Left ventricle myocardium inferior (tissue), 1 donor: ENCODE measurements around the gene PRKCE. TPM values are rescaled to one million over a fixed set of nuclear protein-coding genes. Genes with fewer than 3 reads are reported as not detected.

Experiments
- DNase-seq: peaks from one replicate; pipeline ENCODE4 v3.0.0-alpha.2; 2020
- H3K27ac ChIP-seq: fragments of 200-600 bp; replicated peaks from 2 replicates; pipeline ENCODE4 v1.8.0; 2021
- H3K27me3 ChIP-seq: fragments of 200-600 bp; 2 replicates; pipeline ENCODE4 v1.8.0; 2021; ENCODE audit warnings: low read depth
- H3K36me3 ChIP-seq: fragments of 200-600 bp; 2 replicates; pipeline ENCODE4 v1.8.0; 2021
- H3K4me1 ChIP-seq: fragments of 200-600 bp; 2 replicates; pipeline ENCODE4 v1.8.0; 2021
- H3K4me3 ChIP-seq: fragments of 200-600 bp; 2 replicates; pipeline ENCODE4 v1.8.0; 2021; ENCODE audit warnings: mild to moderate bottlenecking, moderate library complexity
- H3K9me3 ChIP-seq: fragments of 200-600 bp; replicated peaks from 2 replicates; pipeline ENCODE4 v1.8.0; 2021
- intact Hi-C: fragments of 100-400 bp; cut with micrococcal nuclease; formaldehyde crosslinking; loops from one replicate; pipeline ENCODE4 v1.11.0; 2022
- total RNA-seq: library from RNA; stranded (reverse); fragmentation: NEBNext Ultra II Directional; extraction: Animal tissue kit (Norgen Biotek cat#: 25700); gene quantifications from one replicate; pipeline ENCODE4 v1.2.1, GENCODE V29; 2021
- TF ChIP-seq, protein P1 (sequence below): fragments of 200-600 bp; IDR thresholded peaks from 2 replicates; pipeline ENCODE4 v1.8.0; 2021; ENCODE audit warnings: antibody characterized with exemption, mild to moderate bottlenecking, borderline replicate concordance
- donor health status: DM: no; HTN: yes; CAD: no; lungs with severe emphysema.

PRKCE gene
- total RNA-seq, 1 donor from 2014 or later = 14.7 TPM

- TF ChIP-seq, protein P1, sequence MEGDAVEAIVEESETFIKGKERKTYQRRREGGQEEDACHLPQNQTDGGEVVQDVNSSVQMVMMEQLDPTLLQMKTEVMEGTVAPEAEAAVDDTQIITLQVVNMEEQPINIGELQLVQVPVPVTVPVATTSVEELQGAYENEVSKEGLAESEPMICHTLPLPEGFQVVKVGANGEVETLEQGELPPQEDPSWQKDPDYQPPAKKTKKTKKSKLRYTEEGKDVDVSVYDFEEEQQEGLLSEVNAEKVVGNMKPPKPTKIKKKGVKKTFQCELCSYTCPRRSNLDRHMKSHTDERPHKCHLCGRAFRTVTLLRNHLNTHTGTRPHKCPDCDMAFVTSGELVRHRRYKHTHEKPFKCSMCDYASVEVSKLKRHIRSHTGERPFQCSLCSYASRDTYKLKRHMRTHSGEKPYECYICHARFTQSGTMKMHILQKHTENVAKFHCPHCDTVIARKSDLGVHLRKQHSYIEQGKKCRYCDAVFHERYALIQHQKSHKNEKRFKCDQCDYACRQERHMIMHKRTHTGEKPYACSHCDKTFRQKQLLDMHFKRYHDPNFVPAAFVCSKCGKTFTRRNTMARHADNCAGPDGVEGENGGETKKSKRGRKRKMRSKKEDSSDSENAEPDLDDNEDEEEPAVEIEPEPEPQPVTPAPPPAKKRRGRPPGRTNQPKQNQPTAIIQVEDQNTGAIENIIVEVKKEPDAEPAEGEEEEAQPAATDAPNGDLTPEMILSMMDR = no peak
- intact Hi-C loops = no loop called here
- DNase-seq = no peak
- Histone ChIP-seq H3K36me3 (no peaks in the 10 kb centered on the region), H3K4me3 (no peak overlapping the region), H3K27ac (no peak overlapping the region), H3K4me1 (peaks cover 6% of the 10 kb centered on the region), H3K9me3 (no peaks in the 10 kb centered on the region), H3K27me3 (no peaks in the 10 kb centered on the region)
Observed at GRCh38 chr2:46236876-46237859, 585.7 kb downstream of the PRKCE start.

Other genes starting within 250 kb of the PRKCE start
- gene SRBD1, start 40.4 kb upstream of the PRKCE start, total RNA-seq = 11.8 TPM